IMR-90 (cell line): ENCODE results near the gene SLC4A5. TPM values are rescaled to one million over a fixed set of nuclear protein-coding genes. Genes with fewer than 3 reads are reported as not detected.

ENCODE experiments used
- ATAC-seq: fragments of 200-7000 bp; cut with Tn5 transposase; 2 replicates; pipeline ENCODE4 v1.9.1; 2020; ENCODE audit warnings: low read depth, mild to moderate bottlenecking, moderate library complexity
- BruUV-seq: library from RNA; stranded (reverse); fragments of 400-500 nt; replicated peaks from 2 replicates; lab custom pipeline; 2021; lab: Mats Ljungman, UMichigan
- CTCF ChIA-PET: fragments of 300-600 bp; formaldehyde crosslinking; extraction: SDS; loops from one replicate; lab custom pipeline; 2021; ENCODE audit warnings: antibody characterized with exemption; lab: Yijun Ruan, JAX
- POLR2A ChIA-PET: fragments of 300-600 bp; sonication (Branson Sonifier 250); formaldehyde crosslinking; loops from one replicate; lab custom pipeline; 2022; ENCODE audit warnings: antibody characterized with exemption; ENCODE audit not compliant: unreplicated experiment; lab: Charles Lee
- DNase-seq: peaks from one replicate; pipeline ENCODE4 v3.0.0; 2013
- H2AFZ ChIP-seq: replicated peaks from 2 replicates; pipeline ENCODE3; 2013; ENCODE audit warnings: low read length, mild to moderate bottlenecking; ENCODE audit not compliant: poor library complexity
- H2AK5ac ChIP-seq: 2 replicates; pipeline ENCODE4 v1.6.1; 2013; ENCODE audit warnings: low read depth, low read length, inconsistent platforms
- H2AK9ac ChIP-seq: replicated peaks from 2 replicates; pipeline ENCODE3; 2013; ENCODE audit warnings: mild to moderate bottlenecking, low read depth, low read length, moderate library complexity; ENCODE audit not compliant: poor library complexity
- H2BK120ac ChIP-seq: 2 replicates; pipeline ENCODE4 v1.6.1; 2013; ENCODE audit warnings: low read depth, low read length, inconsistent platforms
- H2BK15ac ChIP-seq: 3 replicates; pipeline ENCODE4 v1.6.1; 2013; ENCODE audit warnings: low read depth, low read length, inconsistent platforms
- H2BK20ac ChIP-seq: 2 replicates; pipeline ENCODE4 v1.6.1; 2013; ENCODE audit warnings: low read depth, mild to moderate bottlenecking, inconsistent platforms, low read length, moderate library complexity
- H2BK5ac ChIP-seq: 2 replicates; pipeline ENCODE4 v1.6.1; 2013; ENCODE audit warnings: mild to moderate bottlenecking, low read depth, low read length, inconsistent platforms; ENCODE audit not compliant: poor library complexity, severe bottlenecking
- H3K14ac ChIP-seq: replicated peaks from 2 replicates; pipeline ENCODE4 v1.6.1; 2013; ENCODE audit warnings: low read depth, low read length, inconsistent platforms
- H3K18ac ChIP-seq: 2 replicates; pipeline ENCODE4 v1.6.1; 2013; ENCODE audit warnings: low read depth, low read length, control low read depth
- H3K23ac ChIP-seq: 2 replicates; pipeline ENCODE4 v1.6.1; 2013; ENCODE audit warnings: low read depth, low read length, inconsistent platforms
- H3K27ac ChIP-seq: 2 replicates; pipeline ENCODE4 v1.5.1; 2013; ENCODE audit warnings: mild to moderate bottlenecking, control low read depth, low read length; ENCODE audit not compliant: insufficient read depth
- H3K27me3 ChIP-seq: 2 replicates; pipeline ENCODE4 v1.6.1; 2013; ENCODE audit warnings: low read length; ENCODE audit not compliant: control insufficient read depth, insufficient read depth
- H3K36me3 ChIP-seq: 2 replicates; pipeline ENCODE4 v1.6.1; 2013; ENCODE audit warnings: low read length, mixed read lengths; ENCODE audit not compliant: control insufficient read depth, insufficient read depth
- H3K4ac ChIP-seq: 2 replicates; pipeline ENCODE4 v1.6.1; 2013; ENCODE audit warnings: low read depth, low read length, inconsistent platforms
- H3K4me1 ChIP-seq: 2 replicates; pipeline ENCODE4 v1.6.1; 2013; ENCODE audit warnings: low read length, mixed read lengths; ENCODE audit not compliant: control insufficient read depth, insufficient read depth
- H3K4me2 ChIP-seq: 2 replicates; pipeline ENCODE4 v1.6.1; 2013; ENCODE audit warnings: low read depth, mild to moderate bottlenecking, control low read depth, low read length, moderate library complexity
- H3K4me3 ChIP-seq: 2 replicates; pipeline ENCODE4 v1.5.1; 2013; ENCODE audit warnings: low read depth, mild to moderate bottlenecking, control low read depth, low read length, moderate library complexity; ENCODE audit not compliant: insufficient read depth
- H3K56ac ChIP-seq: 2 replicates; pipeline ENCODE4 v1.6.1; 2013; ENCODE audit warnings: low read length, inconsistent platforms; ENCODE audit not compliant: insufficient read depth; ENCODE audit errors: extremely low read depth
- H3K79me1 ChIP-seq, 2 experiments: 2 replicates each; pipeline ENCODE4 v1.6.1; 2013; ENCODE audit warnings: low read length in 2 of 2, inconsistent platforms in 1 of 2, low read depth in 1 of 2
- H3K9ac ChIP-seq: 2 replicates; pipeline ENCODE4 v1.6.1; 2013; ENCODE audit warnings: low read depth, low read length, control low read depth
- H3K9me1 ChIP-seq: 2 replicates; pipeline ENCODE4 v1.6.1; 2013; ENCODE audit warnings: low read length, inconsistent platforms; ENCODE audit not compliant: insufficient read depth
- H3K9me3 ChIP-seq: 2 replicates; pipeline ENCODE4 v1.6.1; 2013; ENCODE audit warnings: low read length; ENCODE audit not compliant: control insufficient read depth, insufficient read depth
- H4K20me1 ChIP-seq: 2 replicates; pipeline ENCODE4 v1.6.1; 2013; ENCODE audit warnings: low read length, inconsistent platforms; ENCODE audit not compliant: insufficient read depth
- H4K5ac ChIP-seq: 2 replicates; pipeline ENCODE4 v1.6.1; 2013; ENCODE audit warnings: mild to moderate bottlenecking, low read depth, low read length, control low read depth
- H4K8ac ChIP-seq, 2 experiments: 2 replicates each; pipeline ENCODE4 v1.6.1; 2013; ENCODE audit warnings: low read depth in 2 of 2, low read length in 2 of 2, control low read depth in 1 of 2, inconsistent platforms in 1 of 2
- H4K91ac ChIP-seq: 2 replicates; pipeline ENCODE4 v1.6.1; 2013; ENCODE audit warnings: low read depth, low read length, inconsistent platforms; ENCODE audit not compliant: insufficient read depth
- BHLHE40 ChIP-seq: fragments of 150-350 bp; IDR thresholded peaks from 2 replicates; pipeline ENCODE4 v1.6.1; 2016; ENCODE audit warnings: mild to moderate bottlenecking, low read depth, low read length
- CEBPB ChIP-seq: IDR thresholded peaks from 2 replicates; pipeline ENCODE4 v1.6.1; 2012; ENCODE audit warnings: low read depth, low read length, improper control_type of control experiment
- CHD1 ChIP-seq: IDR thresholded peaks from 2 replicates; pipeline ENCODE4 v1.6.1; 2012; ENCODE audit warnings: low read depth, low read length, improper control_type of control experiment
- CTCF ChIP-seq: conservative IDR thresholded peaks from 2 replicates; pipeline ENCODE4 v1.5.1; 2012; ENCODE audit warnings: mild to moderate bottlenecking, low read depth, low read length, improper control_type of control experiment
- ELK1 ChIP-seq: fragments of 150-350 bp; IDR thresholded peaks from 2 replicates; pipeline ENCODE4 v1.6.1; 2016; ENCODE audit warnings: low read depth, mild to moderate bottlenecking, low read length, moderate library complexity, borderline replicate concordance
- FOS ChIP-seq: fragments of 150-350 bp; IDR thresholded peaks from 2 replicates; pipeline ENCODE4 v1.6.1; 2016; ENCODE audit warnings: low read depth, low read length
- MAZ ChIP-seq: IDR thresholded peaks from 2 replicates; pipeline ENCODE4 v1.6.1; 2012; ENCODE audit warnings: low read depth, mild to moderate bottlenecking, low read length, improper control_type of control experiment, moderate library complexity, borderline replicate concordance
- MXI1 ChIP-seq: IDR thresholded peaks from 2 replicates; pipeline ENCODE4 v1.6.1; 2012; ENCODE audit warnings: low read depth, mild to moderate bottlenecking, low read length, moderate library complexity, borderline replicate concordance
- RAD21 ChIP-seq: IDR thresholded peaks from 2 replicates; pipeline ENCODE4 v1.6.1; 2012; ENCODE audit warnings: low read length, improper control_type of control experiment
- RFX5 ChIP-seq: IDR thresholded peaks from 2 replicates; pipeline ENCODE4 v1.8.0; 2012; ENCODE audit warnings: low read depth, mild to moderate bottlenecking, low read length, moderate library complexity
- WGBS, 2 experiments: methylation state at CpG; one replicate each; pipeline versions ENCODE4 v1.1.5 to v1.1.7; 2013; ENCODE audit warnings: missing lambda C conversion rate in 2 of 2; ENCODE audit not compliant: insufficient read length in 1 of 2; ENCODE audit errors: extremely low coverage in 2 of 2; 5-methylcytosine and 5-hydroxymethylcytosine counted together
- dilution Hi-C: fragments of 300-500 bp; cut with HindIII; formaldehyde crosslinking; loops from one replicate; pipeline ENCODE4 v1.14.3; 2018; ENCODE audit warnings: low sequenced_read_pairs; ENCODE audit not compliant: unreplicated experiment
- in situ Hi-C: fragments of 300-500 bp; cut with MboI; formaldehyde crosslinking; loops from 3 replicates; pipeline ENCODE4 v1.14.3; 2019; ENCODE audit warnings: low sequenced_read_pairs, inconsistent platforms, mixed read lengths
- intact Hi-C: fragments of 100-400 bp; cut with micrococcal nuclease; formaldehyde crosslinking; loops from 2 replicates; pipeline ENCODE4 v1.10.0; 2022
- polyA plus RNA-seq, 3 experiments: library from polyadenylated mRNA; depleted of rRNA; stranded (reverse); fragments of >200 nt; gene quantifications; 2 replicates each; pipeline ENCODE4 v1.2.3, GENCODE V29; 2012; ENCODE audit warnings: low replicate concordance in 1 of 3
- total RNA-seq: library from RNA; depleted of rRNA; stranded (reverse); fragments of >200 nt; gene quantifications from 2 replicates; pipeline ENCODE4 v1.2.3, GENCODE V29; 2012

Gene SLC4A5
- total and polyA plus RNA-seq, 2 of the 4 experiments (the other 2 are of a cell fraction), result 0.18 to 0.22 TPM

- Histone ChIP-seq H2BK5ac (no peak overlapping the region), H2BK120ac (no peak overlapping the region), H2AK9ac (no peak overlapping the region), H4K8ac (no peak overlapping the region), H3K23ac (no peak overlapping the region), H3K4me2 (no peak overlapping the region), H4K5ac (no peak overlapping the region), H2AFZ (no peak overlapping the region), H3K27me3 (peaks cover 19% of the 10 kb centered on the region), H3K9ac (no peak overlapping the region), H3K18ac (no peak overlapping the region), H3K9me1 (no peaks in the 10 kb centered on the region), H3K4ac (no peak overlapping the region), H3K4me3 (no peak overlapping the region), H4K91ac (no peak overlapping the region), H3K27ac (no peak overlapping the region), H4K20me1 (no peaks in the 10 kb centered on the region), H3K56ac (no peak overlapping the region), H3K79me1 (no peaks in the 10 kb centered on the region), H3K4me1 (no peaks in the 10 kb centered on the region), H2BK20ac (no peak overlapping the region), H2AK5ac (no peak overlapping the region), H2BK15ac (no peak overlapping the region), H3K36me3 (no peaks in the 10 kb centered on the region), H3K14ac (no peak overlapping the region), H3K9me3 (no peaks in the 10 kb centered on the region)
- no peak for DNase-seq
- dilution Hi-C loops (no loop called here), intact Hi-C loops (no loop called here), in situ Hi-C loops (no loop called here)
- no peak for ATAC-seq
- WGBS, 2 experiments, result no CpG with 5 or more reads among the region's 2 CpGs
- CTCF ChIA-PET, result no interaction called here
- POLR2A ChIA-PET, result no interaction called here
- BruUV-seq, result no TSS peak
- no peak for TF ChIP-seq CEBPB
- no peak for TF ChIP-seq MXI1
- TF ChIP-seq FOS, result no peak
- no peak for TF ChIP-seq CTCF
- no peak for TF ChIP-seq MAZ
- TF ChIP-seq ELK1, result no peak
- TF ChIP-seq CHD1, result no peak
- TF ChIP-seq BHLHE40, result no peak
- no peak for TF ChIP-seq RFX5
- TF ChIP-seq RAD21, result no peak
These were observed 29.7 kb downstream of the SLC4A5 start for GRCh38 chr2:74313497-74313896.
